NCI-H187 treated with DMSO at 0.1 percent for 48 hours (cell line): Measurements from ENCODE around the gene SNX13.

ENCODE experiments used
- DNase-seq: peaks from one replicate; lab custom pipeline; 2025; lab: John Stamatoyannopoulos, UW

Gene SNX13

DNA sequence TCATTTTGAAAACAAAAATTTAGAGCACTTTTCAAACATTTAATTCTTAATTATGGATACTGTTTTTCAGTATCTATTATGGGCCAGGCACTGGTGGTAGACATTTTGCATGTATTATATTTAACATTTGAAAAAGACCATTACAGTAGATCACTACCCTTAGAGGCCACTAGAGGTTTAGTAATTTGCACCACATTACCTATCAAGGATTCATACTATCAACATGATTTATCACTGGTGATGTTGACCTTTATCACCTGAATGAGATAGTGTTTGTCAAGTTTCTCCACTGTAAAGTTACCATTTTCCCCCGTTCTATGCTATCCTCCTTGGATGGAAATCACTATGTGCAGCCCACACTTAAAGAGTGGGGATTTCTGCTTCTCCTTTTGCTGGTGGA, 4.4 kb upstream of the SNX13 start:
- DNase-seq = no peak

- DNase-seq = no peak
Measured at GRCh38 chr7:17943006-17943405, 2.7 kb upstream of the SNX13 start.

DNA sequence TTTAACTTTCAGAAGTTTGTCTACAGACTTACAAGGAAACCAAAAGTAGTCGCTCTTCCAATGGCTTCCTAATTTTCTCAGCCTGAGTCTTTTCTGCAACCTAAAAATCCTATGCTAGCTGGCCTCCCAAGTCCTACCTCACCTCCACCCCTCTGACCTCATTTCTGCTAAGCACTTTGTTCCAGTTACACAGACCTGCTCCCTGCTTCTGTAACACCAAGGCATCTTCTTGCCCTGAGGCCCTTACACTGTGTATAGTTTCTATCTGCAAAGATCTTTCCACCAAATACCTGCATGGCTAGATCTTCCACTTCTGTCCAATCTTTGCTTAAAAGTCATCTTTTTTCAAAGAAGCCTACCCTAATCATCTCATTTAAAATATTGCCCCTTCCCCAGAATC, 1.9 kb upstream of the SNX13 start:
- no peak for DNase-seq

DNA sequence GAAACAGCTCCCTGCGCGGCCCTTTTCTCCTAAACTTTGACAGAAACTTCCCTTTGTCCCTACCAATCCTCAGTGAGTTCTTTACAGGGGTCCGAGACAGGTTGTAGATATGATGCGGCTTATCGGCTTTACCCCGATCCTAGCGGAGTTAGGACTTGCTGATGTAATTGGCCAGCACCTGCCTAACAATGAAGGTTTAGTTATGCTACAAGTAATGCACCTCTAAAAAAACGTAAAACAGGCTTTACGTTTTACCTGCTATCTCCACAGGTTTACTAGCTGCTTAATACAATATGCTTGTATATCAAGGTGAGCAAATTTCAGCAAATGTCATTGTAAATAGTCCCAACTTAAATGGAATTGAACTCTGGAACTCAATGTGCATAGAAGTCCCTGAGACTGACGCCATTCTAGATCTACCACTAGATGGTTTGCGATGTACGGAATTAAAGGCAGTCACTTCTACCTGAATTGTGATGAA, 697 bp upstream of the SNX13 start:
- no peak for DNase-seq

- no peak for DNase-seq
Measured at GRCh38 chr7:17939606-17940301, 540 bp downstream of the SNX13 start.

DNA sequence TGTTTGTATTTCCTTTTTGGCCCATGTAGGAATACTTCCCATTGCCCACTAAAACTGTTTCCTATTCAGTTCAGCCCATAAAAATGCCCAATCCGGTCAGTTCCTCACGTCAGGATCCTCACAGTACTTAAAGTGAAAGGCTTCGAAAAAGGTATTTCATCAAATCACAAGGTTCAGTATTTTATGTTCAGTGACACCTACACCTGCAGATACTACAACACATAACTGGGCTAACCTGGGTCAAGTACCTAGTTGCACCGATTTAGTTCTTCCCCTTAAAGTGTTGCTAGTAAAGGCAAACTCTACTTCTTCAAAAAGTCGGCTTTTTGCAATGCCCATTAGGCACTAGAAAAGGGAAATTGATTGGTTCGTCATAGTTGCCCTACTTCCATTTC, 1.1 kb downstream of the SNX13 start:
- DNase-seq = no peak

- DNase-seq = no peak
Measured at GRCh38 chr7:17937506-17938120, 2.7 kb downstream of the SNX13 start.

- no peak for DNase-seq
Measured at GRCh38 chr7:17936321-17936720, 4.0 kb downstream of the SNX13 start.

DNA sequence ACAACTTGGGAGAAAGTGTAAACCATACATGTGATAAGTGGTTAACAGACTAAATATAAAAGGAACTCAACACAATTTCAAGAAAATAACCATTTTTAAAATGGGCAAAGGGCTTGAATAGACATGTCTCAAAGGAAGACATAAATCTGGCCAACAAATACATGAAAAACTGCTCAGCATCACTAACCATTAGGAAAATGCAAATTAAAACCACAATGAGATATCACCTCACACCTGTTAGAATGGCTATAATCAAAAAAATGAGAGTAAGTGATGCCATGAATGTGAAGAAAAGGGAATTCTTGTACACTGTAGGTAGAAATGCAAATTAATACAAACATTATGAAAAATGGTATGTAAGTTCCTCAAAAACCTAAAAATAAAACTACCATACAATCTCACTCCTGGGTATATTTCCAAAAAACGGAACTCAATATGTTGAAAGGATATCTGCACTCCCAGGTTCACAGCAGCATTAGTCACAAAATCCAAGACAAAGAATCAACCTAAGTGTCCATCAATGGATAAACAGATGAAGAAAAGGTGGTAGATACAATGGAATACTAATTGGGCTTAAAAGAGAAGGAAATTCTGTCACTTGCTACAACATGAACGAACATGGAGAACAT, 5.6 kb downstream of the SNX13 start:
- no peak for DNase-seq

- DNase-seq = no peak
Measured at GRCh38 chr7:17934094-17934493, 6.2 kb downstream of the SNX13 start.

- DNase-seq = no peak
Measured at GRCh38 chr7:17932770-17933169, 7.5 kb downstream of the SNX13 start.

DNA sequence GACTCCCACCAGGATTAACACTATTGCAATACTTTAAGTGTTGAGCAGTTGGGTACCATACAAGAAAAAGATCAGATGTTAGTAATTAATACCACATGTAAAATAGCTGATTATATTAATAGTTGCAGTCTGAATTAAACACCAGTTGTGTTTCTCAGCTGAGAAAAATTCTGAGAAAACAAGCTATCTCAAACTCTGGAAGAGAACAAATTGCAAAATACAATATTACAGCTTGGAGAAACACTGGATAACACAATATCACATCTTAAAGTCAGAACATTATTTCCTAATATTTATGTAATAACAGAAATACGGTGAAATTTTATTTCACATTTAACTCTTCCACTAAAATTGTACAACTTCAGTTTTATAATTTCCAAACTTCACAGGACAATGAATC, 9.2 kb downstream of the SNX13 start:
- no peak for DNase-seq

- no peak for DNase-seq
Measured at GRCh38 chr7:17930546-17930945, 9.7 kb downstream of the SNX13 start.

- DNase-seq = no peak
Measured at GRCh38 chr7:17929647-17930395, 10.5 kb downstream of the SNX13 start.

DNA sequence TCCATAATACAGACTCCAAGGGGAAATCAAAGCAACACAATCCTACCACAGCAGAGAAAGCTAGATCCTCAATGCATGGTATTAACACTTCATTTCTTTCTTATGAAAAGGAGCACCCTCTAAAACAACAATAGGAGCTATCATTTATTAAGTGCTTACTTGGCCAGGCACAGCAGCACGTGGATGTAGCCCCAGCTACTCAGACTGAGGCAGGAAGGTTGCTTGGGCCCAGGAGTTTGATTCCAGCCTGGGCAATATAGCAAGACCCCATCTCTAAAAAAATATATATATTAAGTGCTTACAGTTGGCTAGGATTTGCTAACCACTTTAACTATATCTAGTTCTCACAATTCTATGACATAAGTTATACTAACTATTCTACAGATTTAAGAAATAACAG, 12.2 kb downstream of the SNX13 start:
- no peak for DNase-seq

DNA sequence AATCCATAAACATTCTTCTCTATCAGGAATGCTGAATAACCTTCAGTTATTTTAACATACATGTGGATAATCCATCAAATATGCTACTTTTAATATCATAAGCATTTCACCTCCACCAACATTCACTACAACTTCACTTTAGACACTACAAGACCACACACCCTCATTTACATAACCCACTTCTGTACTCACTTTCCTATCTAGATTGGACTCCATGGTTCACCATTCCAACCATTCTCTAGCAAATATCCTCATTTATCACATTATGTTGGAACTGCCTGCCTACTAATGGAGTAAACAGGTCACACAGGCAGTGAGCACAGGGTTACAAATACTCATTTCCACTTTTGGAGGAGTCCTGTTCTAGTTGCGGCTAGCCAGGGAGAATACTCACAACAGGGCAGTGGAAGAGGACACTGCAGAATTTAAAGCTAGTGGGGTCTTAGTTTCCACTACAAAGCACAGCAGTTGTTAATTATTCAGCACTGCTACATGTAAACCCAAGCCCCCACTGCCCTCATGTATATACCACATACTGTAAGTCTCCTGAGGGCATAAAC, 18.4 kb downstream of the SNX13 start:
- DNase-seq = no peak

DNA sequence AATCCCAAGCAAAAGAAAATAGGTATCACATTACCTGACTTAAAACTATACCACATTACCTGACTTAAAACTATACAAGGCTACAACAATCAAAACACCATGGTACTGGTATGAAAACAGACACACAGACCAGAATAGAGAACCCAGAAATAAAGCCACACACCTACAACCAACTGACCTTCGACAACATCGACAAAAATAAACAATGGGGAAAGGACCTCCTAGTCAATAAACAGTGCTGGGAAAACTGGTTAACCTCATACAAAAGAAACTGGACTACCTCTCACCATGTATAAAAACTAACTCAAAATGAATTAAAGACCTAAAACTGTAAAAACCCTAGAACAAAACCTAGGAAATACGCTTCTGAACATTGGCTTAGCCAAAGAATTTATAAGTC, 22.5 kb downstream of the SNX13 start:
- no peak for DNase-seq

DNA sequence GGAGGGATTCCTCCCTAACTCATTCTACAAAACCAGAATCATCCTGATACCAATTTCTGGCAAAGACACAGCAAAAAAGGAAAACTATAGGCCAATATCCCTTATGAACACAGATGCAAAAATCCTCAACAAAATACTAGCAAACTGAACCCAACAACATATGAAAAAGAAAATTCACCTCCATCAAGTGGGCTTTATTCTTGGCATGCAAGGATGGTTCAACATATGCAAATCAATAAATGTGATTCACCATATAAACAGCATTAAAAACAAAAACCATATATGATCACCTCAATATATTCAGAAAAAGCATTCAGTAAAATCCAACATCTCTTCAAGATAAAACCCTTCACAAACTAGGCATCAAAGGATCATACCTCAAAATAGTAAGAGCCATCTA, 23.5 kb downstream of the SNX13 start:
- no peak for DNase-seq

DNA sequence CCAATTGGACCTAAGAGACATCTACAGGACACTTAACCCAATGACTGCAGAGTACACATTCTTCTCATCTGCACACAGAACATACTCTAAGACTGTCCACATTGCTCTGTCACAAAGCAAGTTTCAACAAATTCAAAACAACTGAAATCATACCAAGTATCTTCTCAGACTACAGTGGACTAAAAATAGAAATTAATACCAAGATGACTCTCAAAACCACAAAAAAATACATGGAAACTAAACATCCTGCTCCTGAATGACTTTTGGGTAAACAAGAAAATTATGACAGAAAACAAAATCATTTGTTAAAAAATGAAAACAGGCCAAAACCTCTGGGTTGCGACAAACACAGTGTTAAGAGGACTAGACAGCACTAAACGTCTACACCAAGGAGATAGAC, 24.5 kb downstream of the SNX13 start:
- no peak for DNase-seq

GRCh38 chr7:17915168-17915567, 25.1 kb downstream of the SNX13 start:
- no peak for DNase-seq

GRCh38 chr7:17913250-17913649, 27.0 kb downstream of the SNX13 start:
- DNase-seq = no peak

DNA sequence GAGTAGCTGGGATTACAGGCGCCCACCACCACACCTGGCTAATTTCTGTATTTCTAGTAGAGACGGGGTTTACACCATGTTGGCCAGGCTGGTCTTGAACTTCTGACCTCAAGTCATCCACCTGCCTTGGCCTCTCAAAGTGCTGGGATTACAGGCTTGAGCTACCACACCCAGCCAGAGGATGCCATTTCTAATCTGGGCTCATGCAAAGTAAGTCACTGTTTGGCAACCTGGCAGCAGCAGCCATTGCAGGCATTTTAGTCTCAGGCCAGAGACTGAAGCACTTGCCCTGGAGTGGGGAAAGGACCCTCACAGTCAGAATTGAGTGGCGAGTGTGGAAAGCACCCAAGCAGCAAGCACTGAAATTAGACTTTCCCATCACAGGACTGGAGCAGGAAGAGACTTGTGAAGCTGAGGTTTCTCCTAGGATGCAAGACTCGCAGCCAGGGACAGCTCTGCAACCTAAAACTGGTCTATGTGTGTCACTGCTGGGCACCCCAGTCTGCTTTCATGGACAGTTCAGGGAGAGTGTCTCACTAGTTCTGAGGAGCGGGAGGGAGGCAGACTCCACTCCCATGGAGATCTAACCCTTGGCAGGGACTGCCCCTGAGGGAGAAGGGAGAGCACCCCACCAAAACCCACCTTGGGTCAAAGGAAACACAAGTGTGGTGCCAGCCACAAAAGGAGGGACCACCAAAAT, 27.6 kb downstream of the SNX13 start:
- no peak for DNase-seq
